Smooth muscle cell (in vitro differentiated cells): ENCODE measurements around the gene GSC. TPM values are rescaled to one million over a fixed set of nuclear protein-coding genes. Genes with fewer than 3 reads are reported as not detected.

Experiments
- DNase-seq: peaks from one replicate; lab custom pipeline; 2025; ENCODE audit not compliant: unreplicated experiment; lab: John Stamatoyannopoulos, UW
- H2AFZ ChIP-seq: fragments of 200-600 bp; sonication (generic); 2 replicates; pipeline ENCODE4 v1.6.0; 2016; ENCODE audit warnings: antibody characterized with exemption, low read depth, mild to moderate bottlenecking
- H3F3A ChIP-seq: fragments of 200-600 bp; sonication (generic); 2 replicates; pipeline ENCODE4 v1.6.0; 2017; ENCODE audit warnings: antibody characterized with exemption, low read depth
- H3K27ac ChIP-seq: fragments of 200-600 bp; sonication (generic); 2 replicates; pipeline ENCODE4 v1.5.1; 2016; ENCODE audit warnings: low read depth, mild to moderate bottlenecking
- H3K27me3 ChIP-seq: fragments of 200-600 bp; sonication (generic); 2 replicates; pipeline ENCODE4 v1.6.1; 2016; ENCODE audit warnings: low read depth, mild to moderate bottlenecking
- H3K36me3 ChIP-seq: fragments of 200-600 bp; sonication (generic); 2 replicates; pipeline ENCODE4 v1.5.1; 2016; ENCODE audit warnings: low read depth
- H3K4me1 ChIP-seq: fragments of 200-600 bp; sonication (generic); 2 replicates; pipeline ENCODE4 v1.5.1; 2016; ENCODE audit warnings: low read depth
- H3K4me2 ChIP-seq: fragments of 200-600 bp; sonication (generic); 2 replicates; pipeline ENCODE4 v1.6.0; 2016; ENCODE audit warnings: mild to moderate bottlenecking
- H3K4me3 ChIP-seq: fragments of 200-600 bp; sonication (generic); 2 replicates; pipeline ENCODE4 v1.5.1; 2016; ENCODE audit warnings: mild to moderate bottlenecking
- H3K79me2 ChIP-seq: fragments of 200-600 bp; sonication (generic); 2 replicates; pipeline ENCODE4 v1.6.0; 2016; ENCODE audit warnings: low read depth, mild to moderate bottlenecking
- H3K9ac ChIP-seq: fragments of 200-600 bp; sonication (generic); 2 replicates; pipeline ENCODE4 v1.6.0; 2016; ENCODE audit warnings: low read depth
- H3K9me3 ChIP-seq: fragments of 200-600 bp; sonication (generic); replicated peaks from 2 replicates; pipeline ENCODE4 v1.5.1; 2016; ENCODE audit warnings: low read depth
- H4K20me1 ChIP-seq: fragments of 200-600 bp; sonication (generic); 2 replicates; pipeline ENCODE4 v1.6.0; 2016; ENCODE audit warnings: low read depth
- WGBS: methylation state at CpG from one replicate; pipeline ENCODE4 v1.1.7; 2016; ENCODE audit warnings: low lambda C conversion rate; 5-methylcytosine and 5-hydroxymethylcytosine counted together
- polyA plus RNA-seq: library from polyadenylated mRNA; unstranded; fragments of >200 nt; fragmentation: Nextera tagmentation; extraction: Ambion mirVana; gene quantifications from 2 replicates; pipeline ENCODE4 v1.2.1, GENCODE V29; 2016
- total RNA-seq: library from RNA; depleted of rRNA; stranded (reverse); fragments of >200 nt; gene quantifications from 2 replicates; pipeline ENCODE4 v1.2.3, GENCODE V29; 2014
- TF ChIP-seq, protein P1 (sequence below): fragments of 200-600 bp; sonication (generic); IDR thresholded peaks from 2 replicates; pipeline ENCODE4 v1.5.1; 2017; ENCODE audit warnings: borderline replicate concordance, mild to moderate bottlenecking, antibody characterized with exemption; ENCODE audit not compliant: insufficient read depth, poor library complexity, severe bottlenecking

Gene GSC
- total and polyA plus RNA-seq, 2 experiments from 2014 or later = not detected

- Histone ChIP-seq H3K27ac (no peak overlapping the region), H3K4me3 (no peak overlapping the region), H2AFZ (no peak overlapping the region), H4K20me1 (no peaks in the 10 kb centered on the region), H3K4me1 (no peaks in the 10 kb centered on the region), H3K27me3 (peaks cover 22% of the 10 kb centered on the region), H3K9me3 (no peaks in the 10 kb centered on the region), H3K79me2 (no peaks in the 10 kb centered on the region), H3K4me2 (no peak overlapping the region), H3K36me3 (no peaks in the 10 kb centered on the region), H3K9ac (no peak overlapping the region), H3F3A (no peaks in the 10 kb centered on the region)
- 71% methylated on average over 3 of the region's 3 CpGs for WGBS
- no peak for DNase-seq
- TF ChIP-seq, protein P1, sequence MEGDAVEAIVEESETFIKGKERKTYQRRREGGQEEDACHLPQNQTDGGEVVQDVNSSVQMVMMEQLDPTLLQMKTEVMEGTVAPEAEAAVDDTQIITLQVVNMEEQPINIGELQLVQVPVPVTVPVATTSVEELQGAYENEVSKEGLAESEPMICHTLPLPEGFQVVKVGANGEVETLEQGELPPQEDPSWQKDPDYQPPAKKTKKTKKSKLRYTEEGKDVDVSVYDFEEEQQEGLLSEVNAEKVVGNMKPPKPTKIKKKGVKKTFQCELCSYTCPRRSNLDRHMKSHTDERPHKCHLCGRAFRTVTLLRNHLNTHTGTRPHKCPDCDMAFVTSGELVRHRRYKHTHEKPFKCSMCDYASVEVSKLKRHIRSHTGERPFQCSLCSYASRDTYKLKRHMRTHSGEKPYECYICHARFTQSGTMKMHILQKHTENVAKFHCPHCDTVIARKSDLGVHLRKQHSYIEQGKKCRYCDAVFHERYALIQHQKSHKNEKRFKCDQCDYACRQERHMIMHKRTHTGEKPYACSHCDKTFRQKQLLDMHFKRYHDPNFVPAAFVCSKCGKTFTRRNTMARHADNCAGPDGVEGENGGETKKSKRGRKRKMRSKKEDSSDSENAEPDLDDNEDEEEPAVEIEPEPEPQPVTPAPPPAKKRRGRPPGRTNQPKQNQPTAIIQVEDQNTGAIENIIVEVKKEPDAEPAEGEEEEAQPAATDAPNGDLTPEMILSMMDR = no peak
These were observed 13.5 kb downstream of the GSC start for GRCh38 chr14:94756310-94756882.

DNA sequence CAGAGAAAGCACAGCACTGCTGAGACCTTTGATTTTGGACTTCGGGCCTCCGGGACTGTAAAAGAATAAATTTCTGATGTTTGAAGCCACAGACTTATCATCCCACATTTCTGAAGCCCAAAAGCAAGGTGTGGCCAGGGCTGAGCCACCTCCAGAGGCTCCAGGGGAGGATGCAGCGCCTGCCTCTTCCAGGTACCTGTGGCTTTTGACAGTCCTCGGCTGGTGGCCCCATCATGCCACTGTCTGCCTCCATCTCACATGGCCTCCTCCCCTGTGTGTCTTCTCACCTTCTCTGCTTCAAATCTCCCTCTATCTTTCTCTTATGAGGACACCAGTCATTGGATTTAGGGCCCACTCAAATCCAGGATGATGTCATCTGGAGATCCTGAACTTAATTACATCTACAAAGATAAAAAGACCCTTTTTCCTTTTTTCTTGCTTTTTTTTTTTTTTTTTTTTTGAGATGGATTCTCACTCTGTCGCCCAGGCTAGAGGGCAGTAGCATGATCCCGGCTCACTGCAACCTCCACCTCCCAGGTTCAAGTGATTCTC is 15.4 kb downstream of the GSC start:
- Histone ChIP-seq H3K27ac (no peak overlapping the region), H3K4me3 (no peak overlapping the region), H3K4me2 (no peak overlapping the region), H2AFZ (no peak overlapping the region), H3K36me3 (no peaks in the 10 kb centered on the region), H3K79me2 (no peaks in the 10 kb centered on the region), H3F3A (no peaks in the 10 kb centered on the region), H4K20me1 (no peaks in the 10 kb centered on the region), H3K9ac (no peak overlapping the region), H3K9me3 (no peaks in the 10 kb centered on the region), H3K27me3 (peaks cover 28% of the 10 kb centered on the region), H3K4me1 (peaks cover 7% of the 10 kb centered on the region)
- TF ChIP-seq, protein P1 = no peak
- no peak for DNase-seq
- WGBS = 68% methylated on average over 6 of the region's 6 CpGs

DNA sequence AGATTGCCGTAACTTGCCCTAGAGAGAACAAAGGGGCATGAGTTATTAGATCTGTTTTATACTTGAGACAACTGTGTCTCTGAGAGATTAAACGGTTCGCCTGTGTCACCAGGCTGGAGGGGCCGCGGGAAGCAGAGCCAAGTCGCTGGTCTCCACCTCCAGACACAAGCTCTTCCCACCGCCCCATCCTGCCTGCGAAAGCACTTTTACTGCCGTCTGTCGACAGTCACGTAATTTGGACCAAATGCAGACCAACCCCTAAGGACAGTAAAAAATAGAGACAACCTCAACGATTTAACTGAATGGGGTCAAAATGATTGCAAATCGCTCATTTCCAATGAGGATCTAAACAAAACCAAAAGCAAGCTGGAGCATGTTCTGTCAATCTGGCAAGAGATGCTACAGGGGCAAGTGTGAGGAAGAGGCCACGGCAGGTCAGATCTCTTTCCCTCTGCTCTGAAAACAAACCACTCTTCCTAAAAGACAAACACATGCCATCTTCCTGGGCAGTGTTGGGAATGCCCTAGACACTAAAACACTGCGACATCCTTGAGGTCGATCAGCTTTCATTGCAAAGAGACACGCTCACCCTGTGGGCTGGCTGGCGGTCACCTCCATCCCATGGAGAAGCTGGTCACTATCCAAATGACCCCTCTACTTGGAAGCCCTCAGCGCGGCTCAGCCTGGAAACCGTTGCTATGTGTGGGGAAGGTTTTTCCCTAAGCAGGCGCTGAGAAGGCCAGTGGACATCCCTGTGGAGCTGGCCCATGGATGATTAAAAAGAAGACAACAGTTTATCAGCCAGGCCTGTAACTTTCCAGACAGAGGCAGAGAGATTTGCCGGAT is 17.1 kb downstream of the GSC start:
- no peaks in the 10 kb centered on the region for H3F3A ChIP-seq
- no peak overlapping the region for H3K9ac ChIP-seq
- H3K4me3 ChIP-seq = no peak overlapping the region
- peaks cover 11% of the 10 kb centered on the region for H3K4me1 ChIP-seq
- H4K20me1 ChIP-seq = no peaks in the 10 kb centered on the region
- H3K27me3 ChIP-seq = peaks cover 28% of the 10 kb centered on the region
- DNase-seq = no peak
- no peaks in the 10 kb centered on the region for H3K79me2 ChIP-seq
- WGBS = 59% methylated on average over 23 of the region's 23 CpGs
- TF ChIP-seq, protein P1 = no peak
- H3K27ac ChIP-seq = no peak overlapping the region
- H3K4me2 ChIP-seq = peak overlapping the region; percentile 31
- H3K9me3 ChIP-seq = no peaks in the 10 kb centered on the region
- H3K36me3 ChIP-seq = no peaks in the 10 kb centered on the region
- H2AFZ ChIP-seq = no peak overlapping the region
